ENCODE results near the gene MCIDAS.

DNA sequence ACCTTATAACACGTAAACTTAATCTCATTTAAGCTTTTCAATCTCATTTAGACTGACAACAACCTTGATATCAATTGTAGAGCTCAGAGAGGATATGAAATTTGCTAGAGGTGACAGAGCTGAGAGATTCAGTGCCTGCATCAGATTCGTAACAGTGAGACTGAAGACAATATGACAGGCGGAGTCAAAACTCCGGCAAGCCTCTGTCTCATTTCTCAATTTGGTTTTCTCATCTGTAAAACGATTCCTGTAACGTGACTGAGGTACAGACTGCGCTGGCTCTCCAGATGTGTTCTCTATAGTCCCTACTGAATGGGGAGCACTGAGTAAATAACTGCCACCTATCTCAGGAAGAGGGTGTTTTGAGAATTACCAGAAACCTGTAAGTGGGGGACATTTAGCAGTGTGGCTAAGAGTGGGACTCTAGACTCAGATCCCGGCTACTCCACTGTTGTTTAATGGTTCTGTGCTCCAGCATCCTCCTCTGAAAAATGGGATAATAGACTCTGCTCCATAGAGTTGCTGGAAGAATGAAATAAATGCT is 3.0 kb upstream of the MCIDAS start:
- TF ChIP-seq, protein P1, sequence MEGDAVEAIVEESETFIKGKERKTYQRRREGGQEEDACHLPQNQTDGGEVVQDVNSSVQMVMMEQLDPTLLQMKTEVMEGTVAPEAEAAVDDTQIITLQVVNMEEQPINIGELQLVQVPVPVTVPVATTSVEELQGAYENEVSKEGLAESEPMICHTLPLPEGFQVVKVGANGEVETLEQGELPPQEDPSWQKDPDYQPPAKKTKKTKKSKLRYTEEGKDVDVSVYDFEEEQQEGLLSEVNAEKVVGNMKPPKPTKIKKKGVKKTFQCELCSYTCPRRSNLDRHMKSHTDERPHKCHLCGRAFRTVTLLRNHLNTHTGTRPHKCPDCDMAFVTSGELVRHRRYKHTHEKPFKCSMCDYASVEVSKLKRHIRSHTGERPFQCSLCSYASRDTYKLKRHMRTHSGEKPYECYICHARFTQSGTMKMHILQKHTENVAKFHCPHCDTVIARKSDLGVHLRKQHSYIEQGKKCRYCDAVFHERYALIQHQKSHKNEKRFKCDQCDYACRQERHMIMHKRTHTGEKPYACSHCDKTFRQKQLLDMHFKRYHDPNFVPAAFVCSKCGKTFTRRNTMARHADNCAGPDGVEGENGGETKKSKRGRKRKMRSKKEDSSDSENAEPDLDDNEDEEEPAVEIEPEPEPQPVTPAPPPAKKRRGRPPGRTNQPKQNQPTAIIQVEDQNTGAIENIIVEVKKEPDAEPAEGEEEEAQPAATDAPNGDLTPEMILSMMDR (IDR thresholded peaks at IDR 0.05): no peak
- no peak for TF ChIP-seq POLR2AphosphoS5 (IDR thresholded peaks at IDR 0.05; ENCODE audit: low read depth, low read length)
- no peak for TF ChIP-seq TCF7L2 (IDR thresholded peaks at IDR 0.05; ENCODE audit: low read depth, low read length)

Data from Panc1 (cell line).